Measurements from ENCODE around the gene MTHFD1.

DNA sequence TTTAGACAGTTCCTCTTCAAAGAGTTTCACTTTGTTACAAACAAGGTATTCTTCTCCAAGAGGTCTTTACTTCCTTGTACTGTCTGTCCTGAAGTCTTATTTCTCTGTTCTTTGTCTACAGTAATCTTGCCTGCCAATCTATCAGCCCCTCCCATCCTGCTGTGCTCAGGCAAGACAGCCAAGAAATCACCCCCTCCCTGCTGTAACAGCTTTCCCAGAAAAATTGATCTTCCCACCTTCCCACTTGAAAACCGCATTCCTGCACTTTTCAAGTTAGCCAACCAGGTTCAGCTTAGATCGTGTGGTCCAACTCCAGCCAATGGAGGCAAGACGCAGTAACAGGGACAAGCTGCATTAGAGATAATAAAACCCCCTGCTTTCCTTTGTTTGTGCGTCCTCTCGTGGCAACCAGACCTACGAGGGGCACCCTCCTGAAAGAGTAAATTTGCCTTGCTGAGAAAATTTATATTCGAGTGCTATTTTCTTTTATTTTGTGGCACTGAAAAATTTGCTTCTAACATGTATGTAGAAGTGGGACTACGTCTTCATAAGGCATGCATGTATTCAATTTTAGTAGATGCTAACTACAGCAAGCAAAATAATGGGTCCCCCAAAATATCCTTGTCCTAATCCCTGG is 47.5 kb upstream of the MTHFD1 start:
- no peak for TF ChIP-seq POLR2A (IDR thresholded peaks at IDR 0.05; ENCODE audit: low read depth)
- TF ChIP-seq, protein P1, sequence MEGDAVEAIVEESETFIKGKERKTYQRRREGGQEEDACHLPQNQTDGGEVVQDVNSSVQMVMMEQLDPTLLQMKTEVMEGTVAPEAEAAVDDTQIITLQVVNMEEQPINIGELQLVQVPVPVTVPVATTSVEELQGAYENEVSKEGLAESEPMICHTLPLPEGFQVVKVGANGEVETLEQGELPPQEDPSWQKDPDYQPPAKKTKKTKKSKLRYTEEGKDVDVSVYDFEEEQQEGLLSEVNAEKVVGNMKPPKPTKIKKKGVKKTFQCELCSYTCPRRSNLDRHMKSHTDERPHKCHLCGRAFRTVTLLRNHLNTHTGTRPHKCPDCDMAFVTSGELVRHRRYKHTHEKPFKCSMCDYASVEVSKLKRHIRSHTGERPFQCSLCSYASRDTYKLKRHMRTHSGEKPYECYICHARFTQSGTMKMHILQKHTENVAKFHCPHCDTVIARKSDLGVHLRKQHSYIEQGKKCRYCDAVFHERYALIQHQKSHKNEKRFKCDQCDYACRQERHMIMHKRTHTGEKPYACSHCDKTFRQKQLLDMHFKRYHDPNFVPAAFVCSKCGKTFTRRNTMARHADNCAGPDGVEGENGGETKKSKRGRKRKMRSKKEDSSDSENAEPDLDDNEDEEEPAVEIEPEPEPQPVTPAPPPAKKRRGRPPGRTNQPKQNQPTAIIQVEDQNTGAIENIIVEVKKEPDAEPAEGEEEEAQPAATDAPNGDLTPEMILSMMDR (IDR thresholded peaks at IDR 0.05) = no peak
